Dedifferentiated amniotic fluid mesenchymal stem cell (primary cell): ENCODE data around the gene LY86.
"Not testable (repeated sequence)": the region's sequence is repeated elsewhere in the genome, so short reads cannot be mapped to it uniquely, and the experiment has no call there.

Experiments used
- DNase-seq: peaks from one replicate; pipeline ENCODE4 v3.0.0-alpha.2; 2016; ENCODE audit errors: extremely low spot score

Gene LY86

DNA sequence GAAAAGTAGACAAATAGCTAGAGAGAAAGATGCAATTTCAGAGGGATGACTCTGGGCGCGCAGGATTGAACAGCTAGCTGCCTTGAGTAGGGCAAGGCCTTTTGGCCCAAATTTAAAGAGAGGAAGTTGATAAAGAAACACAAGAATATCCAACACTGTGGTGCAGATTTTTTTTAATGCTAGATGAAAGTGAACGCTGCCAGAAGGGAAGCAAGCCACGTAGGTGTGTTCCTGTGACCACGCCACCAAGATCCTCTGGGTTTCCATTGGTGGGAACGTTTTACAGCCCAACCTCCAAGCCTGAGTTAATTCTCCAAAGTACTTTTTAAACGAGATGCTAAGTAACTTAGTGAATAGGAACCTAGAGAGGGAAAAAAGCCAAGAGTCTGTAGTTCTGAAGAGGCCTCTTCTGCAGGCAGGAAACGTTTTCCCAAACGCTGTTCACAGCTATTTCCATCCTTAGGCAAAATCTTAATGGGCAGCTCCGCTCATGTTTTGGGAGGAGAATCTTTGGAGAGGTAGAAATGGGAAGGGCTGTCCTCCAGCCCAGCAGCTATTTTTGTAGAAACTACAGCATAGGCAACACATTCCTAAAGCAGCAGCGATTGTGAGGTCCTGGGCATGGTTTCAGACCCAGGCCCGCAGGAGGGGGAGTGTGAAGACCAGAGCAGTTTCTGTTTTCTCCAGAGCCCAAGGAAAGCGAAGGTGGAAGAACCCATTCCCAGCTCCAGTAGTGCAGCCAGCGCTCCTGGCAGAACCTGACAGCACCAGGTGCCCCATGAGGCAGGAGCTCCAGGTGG is 8.2 kb downstream of the LY86 start:
- no peak for DNase-seq

DNA sequence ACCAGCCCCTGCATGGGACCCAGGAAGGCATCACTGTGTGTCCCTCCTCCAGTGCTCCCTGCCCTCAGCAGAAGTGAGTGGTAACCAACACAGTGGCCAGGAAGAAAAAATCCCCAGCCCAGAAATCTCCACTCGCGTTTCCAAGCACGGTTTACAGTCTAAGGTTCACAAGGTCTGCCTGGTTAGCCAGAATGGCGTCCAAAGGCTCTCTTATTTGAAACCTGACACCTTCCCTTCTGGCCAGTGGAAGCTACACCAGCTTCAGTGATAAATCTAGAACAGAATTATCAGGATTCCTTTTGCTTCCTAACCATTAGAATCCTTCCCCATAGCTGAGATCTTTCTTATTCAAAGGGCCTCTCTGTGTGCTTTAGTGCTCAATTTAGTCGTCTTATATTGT is 9.2 kb downstream of the LY86 start:
- no peak for DNase-seq

DNA sequence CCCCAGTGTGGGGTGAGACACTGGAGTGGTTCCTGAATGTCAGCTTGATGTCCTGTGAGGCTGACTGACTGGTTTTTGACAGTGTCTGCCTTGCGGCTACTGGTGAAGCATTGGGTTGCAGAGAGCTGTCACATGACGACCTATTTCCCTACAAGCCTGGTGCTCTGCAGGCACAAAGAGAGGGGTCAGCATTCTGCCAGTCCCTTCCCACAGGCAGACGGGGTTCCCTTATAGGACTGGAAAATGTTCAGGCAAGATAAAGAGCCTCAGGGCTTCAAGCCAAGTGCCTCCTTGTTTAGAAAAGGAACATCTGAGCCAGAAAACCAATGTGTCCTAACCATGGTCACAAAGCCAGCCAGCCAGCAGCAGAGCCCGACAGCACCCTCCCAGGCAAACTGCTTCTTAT is 11.0 kb downstream of the LY86 start:
- no peak for DNase-seq

DNA sequence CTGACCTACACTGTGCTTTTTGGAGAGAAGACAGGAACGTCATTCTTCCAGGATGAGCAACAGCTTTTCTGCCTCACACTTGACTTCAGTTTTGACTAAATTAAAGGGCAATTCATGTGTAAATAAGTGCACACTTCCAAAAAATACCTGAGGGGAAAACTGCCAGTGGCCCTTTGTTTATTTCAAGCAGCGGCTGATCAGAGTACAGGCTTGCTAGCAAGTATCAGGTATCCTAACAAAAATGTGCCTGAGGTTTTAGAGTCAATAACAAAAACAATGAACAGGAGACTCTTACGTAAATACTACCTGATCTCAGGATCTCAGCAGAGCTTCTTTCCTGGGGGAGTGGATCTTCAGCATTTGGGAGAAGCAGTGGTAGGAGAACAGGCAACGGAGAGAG is 12.4 kb downstream of the LY86 start:
- DNase-seq = no peak

DNA sequence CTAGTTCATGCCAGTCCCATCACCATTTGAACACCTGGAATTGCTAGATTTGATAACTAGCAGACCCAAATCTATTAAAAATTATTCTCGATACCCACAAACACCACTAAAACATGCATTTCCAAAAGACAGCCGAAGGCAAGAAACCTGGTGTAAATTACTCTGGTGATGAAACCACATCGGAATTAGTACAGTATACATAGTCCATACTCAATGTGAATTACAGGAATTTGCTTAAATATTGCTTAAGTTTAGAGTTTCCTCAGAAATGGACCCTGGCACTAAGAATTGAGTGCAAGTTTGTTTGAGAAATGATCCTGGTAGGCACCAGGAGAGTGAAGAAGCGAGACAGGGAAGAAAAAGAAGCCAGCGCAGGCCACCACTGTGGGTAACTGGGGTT is 13.7 kb downstream of the LY86 start:
- no peak for DNase-seq

DNA sequence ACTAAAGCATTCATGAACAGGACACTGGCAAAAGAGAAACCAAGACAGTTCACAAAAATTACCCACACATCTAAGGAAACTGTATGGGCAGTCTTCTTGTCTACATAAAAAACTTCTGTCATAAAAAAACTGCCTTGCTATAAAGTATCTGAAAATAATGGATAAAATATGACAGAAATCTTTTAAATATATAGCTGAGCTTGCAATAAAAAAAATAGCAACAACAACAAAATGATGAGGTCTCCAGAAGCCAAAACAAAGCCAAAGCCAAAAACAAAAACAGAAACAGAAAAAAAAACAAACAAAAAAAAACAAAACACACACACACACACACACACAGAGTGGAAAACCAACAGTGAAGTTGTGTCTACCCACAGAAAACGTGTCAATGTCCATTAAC is 14.8 kb downstream of the LY86 start:
- no peak for DNase-seq

DNA sequence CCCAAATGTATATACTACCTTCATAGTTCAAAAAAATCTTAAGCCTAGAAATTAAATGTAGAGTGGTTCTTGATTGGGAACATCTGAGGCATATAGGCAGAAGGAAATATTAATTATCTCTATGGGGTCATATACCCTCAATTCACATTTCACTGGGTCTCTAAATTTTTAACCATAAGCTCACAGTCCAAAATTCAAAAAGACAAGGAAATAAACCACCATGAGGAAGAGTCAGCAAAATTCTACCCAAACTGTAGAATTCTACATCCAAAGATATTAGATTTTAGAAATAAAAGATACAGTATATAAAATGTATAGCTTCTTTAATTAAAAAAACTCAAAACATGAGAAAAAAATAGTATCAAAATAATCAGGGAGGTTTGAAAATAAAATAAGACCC is 15.5 kb downstream of the LY86 start:
- DNase-seq = no peak

DNA sequence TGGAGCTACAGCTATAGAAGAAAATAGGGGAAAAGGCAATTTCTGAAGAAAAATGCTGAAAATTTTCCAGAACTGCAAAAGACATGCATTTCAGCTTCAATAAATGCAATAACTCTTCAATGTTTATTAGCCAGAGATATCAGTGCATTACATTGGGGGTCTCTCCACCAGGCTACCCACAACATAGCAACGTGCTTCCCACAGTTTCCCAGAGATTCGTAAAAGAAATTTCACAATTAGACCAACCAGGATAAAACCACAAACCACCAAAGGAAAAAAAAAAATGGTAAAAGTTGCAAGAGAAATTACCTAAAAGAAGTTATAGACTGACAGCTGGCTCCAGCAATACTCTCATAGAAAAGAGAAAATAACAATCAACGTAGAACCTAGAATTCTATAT is 16.0 kb downstream of the LY86 start:
- no peak for DNase-seq

DNA sequence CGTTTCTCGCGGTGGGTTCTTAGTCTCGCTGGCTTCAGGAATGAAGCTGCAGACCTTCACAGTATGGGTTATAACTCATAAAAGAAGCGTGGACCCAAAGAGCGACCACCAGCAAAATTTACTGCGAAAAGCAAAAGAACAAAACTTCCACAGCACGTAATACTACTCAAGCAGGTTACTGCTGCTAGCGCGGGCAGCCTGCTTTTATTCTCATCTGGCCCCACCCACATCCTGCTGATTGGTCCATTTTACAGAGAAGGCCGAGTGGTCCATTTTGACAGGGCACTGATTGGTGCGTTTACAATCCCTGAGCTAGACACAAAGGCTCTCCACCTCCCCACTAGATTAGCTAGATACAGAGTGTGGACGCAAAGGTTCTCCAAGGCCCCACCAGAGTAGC is 17.4 kb downstream of the LY86 start:
- DNase-seq = no peak

DNA sequence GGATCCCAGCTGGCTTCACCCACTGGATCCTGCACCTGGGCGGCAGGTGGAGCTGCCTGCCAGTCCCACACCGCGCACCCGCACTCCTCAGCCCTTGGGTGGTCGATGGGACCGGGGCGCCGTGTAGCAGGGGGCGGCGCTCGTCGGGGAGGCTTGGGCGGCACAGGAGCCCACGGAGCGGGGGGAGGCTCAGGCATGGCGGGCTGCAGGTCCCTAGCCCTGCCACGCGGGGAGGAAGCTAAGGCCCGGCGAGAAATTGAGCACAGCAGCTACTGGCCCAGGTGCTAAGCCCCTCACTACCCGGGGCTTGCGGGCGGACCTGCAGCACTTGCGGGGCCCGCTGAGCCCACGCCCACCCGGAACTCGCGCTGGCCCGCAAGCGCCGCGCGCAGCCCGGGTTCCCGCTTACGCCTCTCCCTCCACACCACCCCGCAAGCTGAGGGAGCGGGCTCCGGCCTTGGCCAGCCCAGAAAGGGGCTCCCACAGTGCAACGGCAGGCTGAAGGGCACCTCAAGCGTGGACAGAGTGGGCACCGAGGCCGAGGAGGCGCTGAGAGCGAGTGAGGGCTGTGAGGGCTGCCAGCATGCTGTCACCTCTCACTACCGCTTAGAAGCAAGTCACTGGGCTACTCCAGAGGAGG is 18.0 kb downstream of the LY86 start:
- DNase-seq = not testable (repeated sequence)

DNA sequence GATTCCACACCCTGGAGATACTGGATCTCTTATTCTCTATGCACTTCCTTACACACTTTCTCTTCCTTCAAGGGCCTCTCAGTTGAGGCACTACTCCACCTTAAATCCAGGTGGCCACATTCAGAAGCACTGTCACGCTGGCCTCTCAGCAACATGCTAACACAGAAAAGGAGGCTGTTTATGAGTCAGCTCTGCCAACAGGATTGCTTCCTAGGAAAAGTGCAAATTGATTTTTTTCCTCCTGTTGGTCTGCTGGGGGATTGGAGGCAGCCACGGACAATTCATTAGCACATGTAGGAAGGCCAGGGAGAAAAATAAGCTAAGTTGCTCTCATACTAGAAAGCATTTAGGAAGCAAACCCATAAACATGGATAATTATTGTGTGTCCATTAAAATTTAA is 20.9 kb downstream of the LY86 start:
- DNase-seq = no peak

DNA sequence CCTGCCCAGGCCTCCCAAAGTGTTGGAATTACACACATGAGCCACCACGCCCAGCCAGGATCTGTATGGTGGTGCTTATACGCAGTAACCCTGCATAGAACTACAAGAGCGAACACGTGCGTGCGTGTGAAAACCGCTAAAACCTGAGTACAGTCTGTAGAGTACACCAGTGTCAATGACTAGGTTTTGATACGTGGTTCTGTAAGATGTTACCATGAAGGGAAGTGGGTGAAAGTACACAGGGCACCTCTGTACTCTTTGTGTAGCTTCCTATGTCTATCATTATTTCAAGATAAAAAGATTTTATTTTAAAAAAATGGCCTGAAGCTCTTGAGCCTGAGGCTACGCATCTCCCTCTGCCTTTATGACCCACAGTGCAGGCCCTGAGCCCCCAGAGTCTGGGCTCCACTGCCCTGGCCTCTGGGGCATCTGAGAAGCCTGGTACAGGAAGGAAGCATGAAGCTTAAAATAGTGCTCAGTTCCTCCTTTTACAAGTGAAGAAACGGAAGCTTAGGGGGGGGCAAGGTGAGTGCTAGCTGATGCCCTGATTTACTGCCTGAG is 21.6 kb downstream of the LY86 start:
- DNase-seq = no peak

DNA sequence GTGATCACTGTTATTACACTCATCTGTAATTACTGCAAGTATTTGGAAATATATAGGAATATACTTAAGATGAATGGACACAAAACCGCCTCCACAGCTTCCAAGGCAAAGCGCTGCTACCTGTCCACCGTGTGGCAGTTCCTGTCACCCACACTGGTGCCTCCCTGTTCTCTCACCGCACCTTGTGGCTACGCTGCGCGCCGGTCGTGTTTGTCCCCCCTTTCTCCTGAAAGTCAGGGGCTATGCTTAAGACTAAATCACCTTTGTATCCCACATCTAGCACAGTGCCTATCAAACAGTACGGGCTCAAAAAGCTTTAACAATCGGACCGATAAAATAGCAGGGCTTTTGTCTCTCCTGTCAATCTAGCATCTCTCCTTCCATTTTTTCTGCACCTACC is 23.0 kb downstream of the LY86 start:
- no peak for DNase-seq

DNA sequence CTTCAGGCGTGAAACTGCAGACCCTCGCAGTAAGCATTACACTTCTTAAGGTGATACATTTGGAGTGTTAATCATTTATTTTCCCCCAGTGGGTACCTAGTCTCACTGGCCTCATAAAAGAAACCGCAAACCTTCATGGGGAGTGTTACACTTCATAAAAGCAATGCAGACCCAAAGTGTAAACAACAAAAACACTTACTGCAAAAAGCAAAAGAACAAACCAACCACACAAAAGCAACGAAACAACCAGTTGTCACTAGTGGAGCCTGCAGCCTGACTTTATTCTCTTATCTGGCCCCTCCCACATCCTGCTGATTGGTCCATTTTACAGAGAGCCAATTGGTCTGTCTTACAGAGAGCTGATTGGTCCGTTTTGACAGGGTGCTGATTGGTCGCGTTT is 23.8 kb downstream of the LY86 start:
- no peak for DNase-seq

DNA sequence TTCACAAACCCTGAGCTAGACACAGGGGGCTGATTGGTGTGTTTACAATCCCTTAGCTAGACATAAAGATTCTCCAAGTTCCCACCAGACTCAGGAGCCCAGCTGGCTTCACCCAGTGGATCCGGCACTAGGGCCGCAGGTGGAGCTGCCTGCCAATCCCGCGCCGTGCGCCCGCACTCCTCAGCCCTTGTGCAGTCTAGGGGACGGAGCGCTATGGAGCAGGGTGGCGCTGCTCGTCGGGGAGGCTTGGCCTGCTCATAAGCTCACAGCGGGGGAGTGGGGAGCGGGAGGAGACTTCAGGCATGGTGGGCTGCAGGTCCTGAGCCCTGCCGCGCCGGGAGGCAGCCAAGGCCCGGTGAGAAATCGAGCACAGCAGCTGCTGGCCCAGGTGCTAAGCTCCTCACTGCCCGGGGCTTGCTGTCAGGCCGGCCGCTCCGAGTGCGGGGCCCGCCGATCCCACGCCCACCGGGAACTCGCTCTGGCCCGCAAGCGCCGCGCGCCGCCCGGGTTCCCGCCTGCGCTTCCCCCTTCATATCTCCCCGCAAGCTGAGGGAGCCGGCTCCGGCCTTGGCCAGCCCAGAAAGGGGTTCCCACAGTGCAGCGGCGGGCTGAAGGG is 24.7 kb downstream of the LY86 start:
- not testable (repeated sequence) for DNase-seq

DNA sequence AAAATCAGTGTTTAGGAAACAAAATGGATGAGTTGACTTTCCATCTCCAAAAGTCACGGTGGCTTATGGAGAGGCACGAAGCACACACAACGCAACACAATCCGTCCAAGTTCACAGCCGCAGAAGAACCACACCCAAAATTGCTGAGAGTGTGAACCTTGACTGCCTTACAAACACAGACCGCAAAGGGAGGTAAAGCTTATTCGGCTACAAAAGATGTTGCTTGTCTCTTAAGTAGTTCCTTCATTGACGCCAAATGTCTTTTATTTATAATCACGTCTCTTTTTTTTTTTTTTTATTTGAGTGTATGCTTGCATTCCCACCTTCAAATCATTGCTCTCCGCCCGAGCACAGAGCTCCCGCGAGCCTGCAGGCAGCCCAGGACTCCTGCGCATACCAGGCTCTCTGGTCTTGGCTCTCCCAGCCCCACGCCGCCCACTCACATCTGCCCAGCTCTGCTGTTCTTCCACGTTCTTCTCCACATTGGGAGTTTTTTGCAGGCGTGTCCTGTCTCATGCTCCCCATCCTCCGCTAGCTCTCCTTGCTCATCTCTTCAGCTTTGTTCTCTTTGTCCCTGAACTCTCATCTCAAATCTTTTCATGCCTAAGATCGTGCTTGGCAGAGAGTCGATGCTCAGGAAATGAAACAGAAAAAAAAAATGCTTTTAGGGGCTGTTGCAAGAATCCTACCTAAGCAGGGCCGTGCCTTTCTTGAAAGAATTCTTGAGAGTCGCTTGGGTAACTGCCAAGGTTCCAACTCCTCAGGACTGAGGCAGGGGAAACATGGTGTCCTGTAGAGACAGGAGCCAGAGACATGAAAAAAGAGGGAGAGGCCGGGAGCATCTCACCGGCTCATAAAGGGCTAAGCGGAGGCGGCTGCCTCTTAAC is 25.8 kb downstream of the LY86 start:
- no peak for DNase-seq

DNA sequence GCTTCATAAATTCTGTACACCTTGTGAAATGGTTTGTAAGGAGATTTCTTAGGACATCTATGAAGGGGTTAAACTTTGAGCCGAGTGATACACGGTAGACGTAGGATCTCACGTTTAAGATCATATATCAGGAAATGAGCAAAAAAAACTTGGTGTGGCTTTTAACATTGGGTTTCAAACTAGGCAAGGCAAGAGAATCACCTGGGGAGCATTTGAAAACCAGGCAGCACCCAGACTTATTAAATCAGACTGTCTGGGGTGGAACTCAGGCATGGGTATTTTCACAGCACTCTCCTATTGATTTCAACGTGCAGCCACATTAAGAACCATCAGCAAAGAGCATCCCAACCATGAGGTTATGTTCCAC is 26.4 kb downstream of the LY86 start:
- no peak for DNase-seq

DNA sequence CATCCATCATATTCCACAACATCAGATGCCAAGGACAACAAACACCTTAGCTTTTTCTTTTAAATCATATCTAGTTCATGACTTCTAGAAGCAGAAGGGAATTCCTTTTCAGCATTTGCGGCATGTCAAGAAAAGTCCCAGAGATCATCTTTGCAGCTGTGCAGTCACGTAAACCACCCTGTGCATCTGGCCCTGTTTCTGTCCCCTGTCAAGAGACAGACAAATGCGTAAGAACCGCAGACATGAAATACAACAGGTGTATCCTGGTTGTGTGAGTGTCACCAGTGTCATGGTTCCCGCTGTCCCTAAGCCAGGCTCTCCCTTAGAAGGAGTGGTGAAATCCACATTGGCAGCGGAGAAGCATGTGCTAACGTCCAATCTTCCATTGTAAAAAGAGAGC is 28.1 kb downstream of the LY86 start:
- no peak for DNase-seq

DNA sequence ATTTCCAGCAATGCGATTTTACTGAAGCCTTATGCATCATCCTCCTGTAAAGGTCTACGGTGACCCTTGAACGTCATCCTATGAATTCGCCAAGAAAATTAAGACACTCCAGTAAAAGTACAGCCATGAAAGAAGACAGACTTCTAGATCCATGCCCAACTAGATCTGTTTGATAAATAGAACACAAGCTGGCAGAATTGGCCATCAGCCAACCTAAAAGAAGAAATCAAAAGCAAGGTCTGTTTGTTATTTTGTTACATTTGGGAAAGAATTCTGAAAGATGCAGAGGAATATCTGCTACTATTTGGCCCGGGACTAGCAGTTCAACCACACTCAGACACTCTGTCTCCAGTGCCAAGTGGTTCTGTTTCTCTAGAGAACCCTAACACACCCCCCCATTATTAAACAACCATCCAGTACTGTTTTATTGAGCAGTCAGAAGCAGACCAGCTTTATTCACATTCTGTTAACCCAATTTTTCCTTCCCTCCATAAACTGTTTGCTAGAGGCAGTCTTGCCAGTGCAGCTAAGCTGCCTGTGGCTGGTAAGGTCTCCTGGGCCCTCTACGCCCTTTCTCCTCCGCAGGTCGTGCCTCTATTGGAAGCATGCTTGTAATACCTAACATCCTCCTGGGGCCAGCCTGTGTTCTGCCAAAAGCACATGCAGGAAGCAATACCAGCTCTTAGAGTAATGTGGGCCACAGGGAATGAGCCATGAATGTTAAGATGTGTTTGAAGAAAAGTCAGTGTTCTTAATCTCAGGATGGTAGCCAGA is 30.7 kb downstream of the LY86 start:
- no peak for DNase-seq

DNA sequence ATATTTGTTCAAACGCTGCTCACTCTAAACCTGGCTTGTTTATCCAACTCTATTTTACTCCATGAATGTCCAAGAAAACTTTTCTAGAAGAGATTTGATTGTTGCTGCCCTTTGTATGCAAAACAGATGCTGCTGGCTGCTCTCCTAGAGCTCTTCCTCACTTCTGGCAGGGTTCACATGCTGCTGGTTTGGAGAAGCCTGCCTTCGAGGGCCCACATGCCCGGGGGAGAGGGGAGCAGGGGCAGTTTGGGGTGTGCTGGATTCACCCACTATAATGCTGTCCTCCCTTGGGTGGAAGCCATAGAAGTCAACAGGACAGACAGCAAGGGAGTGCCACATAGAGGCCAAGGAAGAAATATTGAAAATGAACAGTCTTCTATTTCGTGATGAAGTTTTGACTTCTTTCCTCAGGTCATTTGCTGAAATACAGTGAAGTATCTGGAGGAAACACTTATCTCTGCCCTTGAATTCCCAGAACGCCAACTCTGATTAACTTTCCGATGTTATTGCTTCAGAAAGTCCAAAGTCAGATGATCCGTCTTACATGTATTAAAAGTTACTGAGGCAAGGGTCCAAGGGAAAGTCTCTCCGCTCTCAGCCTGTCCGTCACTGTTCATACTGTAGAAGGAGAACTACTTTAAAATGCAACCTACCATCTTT is 32.4 kb downstream of the LY86 start:
- no peak for DNase-seq

DNA sequence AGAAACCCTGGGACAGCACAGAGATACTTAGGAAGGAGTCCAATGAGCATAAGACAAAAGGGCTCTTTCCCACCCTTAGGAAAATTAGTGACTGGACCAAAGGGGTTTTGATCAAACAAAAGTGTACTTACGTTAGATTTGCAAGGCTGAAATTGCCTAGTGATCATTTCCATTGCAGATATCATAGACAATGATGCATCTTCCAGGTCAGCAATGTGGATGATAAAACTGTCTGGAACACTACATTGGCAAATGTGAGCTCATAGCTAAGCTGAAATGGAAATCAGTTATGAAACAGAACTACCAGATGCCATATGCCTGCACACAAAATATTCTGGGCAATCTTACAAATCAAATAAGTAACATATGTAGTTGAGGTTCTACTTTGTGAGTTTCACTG is 34.0 kb downstream of the LY86 start:
- no peak for DNase-seq
